KOPT-K1 (cell line): ENCODE data around the gene BMERB1.
"Not testable (repeated sequence)": the region's sequence is repeated elsewhere in the genome, so short reads cannot be mapped to it uniquely, and the experiment has no call there.

Experiments used
- H3K27ac ChIP-seq: fragments of 200-600 bp; sonication (generic); 2 replicates; pipeline ENCODE4 v1.5.1; 2016; ENCODE audit warnings: antibody characterized with exemption, mild to moderate bottlenecking, low read depth, low read length; ENCODE audit not compliant: poor library complexity, severe bottlenecking
- H3K36me3 ChIP-seq: fragments of 200-600 bp; sonication (generic); 2 replicates; pipeline ENCODE4 v1.5.1; 2017; ENCODE audit warnings: antibody characterized with exemption, mild to moderate bottlenecking, low read length, moderate library complexity; ENCODE audit not compliant: insufficient read depth
- H3K9me3 ChIP-seq: fragments of 200-600 bp; sonication (generic); 2 replicates; pipeline ENCODE4 v1.5.1; 2017; ENCODE audit warnings: antibody characterized with exemption, low read length, mild to moderate bottlenecking; ENCODE audit not compliant: insufficient read depth, poor library complexity, severe bottlenecking

The BMERB1 gene

GRCh38 chr16:15532825-15533224, 98.4 kb downstream of the BMERB1 start:
- H3K36me3 ChIP-seq = no peaks in the 10 kb centered on the region
- H3K27ac ChIP-seq = no peak overlapping the region
- H3K9me3 ChIP-seq = no peaks in the 10 kb centered on the region

DNA sequence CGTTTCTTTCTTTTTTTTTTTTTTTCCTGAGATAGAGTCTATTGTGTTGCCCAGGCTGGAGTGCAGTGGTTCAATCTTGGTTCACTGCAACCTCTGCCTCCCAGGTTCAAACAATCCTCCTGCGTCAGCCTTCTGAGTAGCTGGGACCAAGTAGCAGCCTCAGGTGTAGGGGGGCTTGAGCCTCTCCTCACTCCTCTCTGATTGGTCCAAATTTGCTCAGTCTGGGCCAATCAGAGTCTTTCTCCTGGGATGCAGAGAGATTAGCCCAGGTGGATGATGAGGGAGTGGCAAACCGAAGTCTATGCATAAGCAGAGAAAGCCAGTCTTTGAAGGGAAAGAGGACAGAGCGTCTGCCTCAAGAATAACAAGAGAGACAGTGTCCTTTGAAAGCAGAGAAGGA, 99.0 kb downstream of the BMERB1 start:
- Histone ChIP-seq H3K27ac (no peak overlapping the region), H3K36me3 (no peaks in the 10 kb centered on the region), H3K9me3 (no peaks in the 10 kb centered on the region)

DNA sequence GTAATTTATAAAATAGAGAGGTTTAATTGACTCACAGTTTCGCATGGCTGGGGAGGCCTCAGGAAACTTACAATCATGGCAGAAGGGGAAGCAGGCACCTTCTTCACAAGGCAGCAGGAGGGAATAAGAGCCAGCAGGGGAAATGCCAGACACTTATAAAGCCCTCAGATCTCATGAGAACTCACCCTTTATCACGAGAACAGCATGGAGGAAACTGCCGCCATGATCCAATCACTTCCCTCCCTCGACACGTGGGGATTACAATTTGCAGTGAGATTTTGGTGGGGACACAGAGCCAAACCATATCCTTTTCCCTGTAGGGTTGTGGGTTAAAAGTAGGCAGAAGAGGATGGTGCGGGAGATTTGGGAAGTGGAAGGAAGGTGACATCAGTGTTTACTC, 101.4 kb downstream of the BMERB1 start:
- Histone ChIP-seq H3K9me3 (no peaks in the 10 kb centered on the region), H3K36me3 (no peaks in the 10 kb centered on the region), H3K27ac (no peak overlapping the region)

DNA sequence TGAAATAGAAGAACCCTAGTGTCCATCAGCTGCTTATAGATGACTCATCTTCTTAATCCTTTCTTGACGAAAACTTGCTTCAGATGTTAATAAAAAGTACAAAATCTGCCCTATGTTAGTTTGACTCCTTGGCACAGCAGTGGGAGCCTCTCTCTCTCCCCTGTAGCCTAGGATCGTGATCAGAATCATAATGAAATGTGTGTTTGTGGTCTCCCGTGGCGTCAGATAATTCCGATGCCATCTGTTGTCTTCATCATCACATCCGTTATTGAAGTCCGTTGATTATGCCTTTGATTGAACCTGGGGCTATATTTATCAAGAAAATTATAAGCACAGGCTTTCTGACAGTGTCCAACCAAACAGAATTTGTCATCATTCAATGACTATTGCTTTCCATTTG, 102.5 kb downstream of the BMERB1 start:
- no peak overlapping the region for H3K27ac ChIP-seq
- no peaks in the 10 kb centered on the region for H3K36me3 ChIP-seq
- no peaks in the 10 kb centered on the region for H3K9me3 ChIP-seq

- H3K36me3 ChIP-seq = no peaks in the 10 kb centered on the region
- no peak overlapping the region for H3K27ac ChIP-seq
- peaks cover 11% of the 10 kb centered on the region for H3K9me3 ChIP-seq
Measured at GRCh38 chr16:15538507-15538906, 104.1 kb downstream of the BMERB1 start.

- H3K36me3 ChIP-seq = no peaks in the 10 kb centered on the region
- H3K27ac ChIP-seq = no peak overlapping the region
- H3K9me3 ChIP-seq = peaks cover 12% of the 10 kb centered on the region
Measured at GRCh38 chr16:15539197-15539596, 104.8 kb downstream of the BMERB1 start.

DNA sequence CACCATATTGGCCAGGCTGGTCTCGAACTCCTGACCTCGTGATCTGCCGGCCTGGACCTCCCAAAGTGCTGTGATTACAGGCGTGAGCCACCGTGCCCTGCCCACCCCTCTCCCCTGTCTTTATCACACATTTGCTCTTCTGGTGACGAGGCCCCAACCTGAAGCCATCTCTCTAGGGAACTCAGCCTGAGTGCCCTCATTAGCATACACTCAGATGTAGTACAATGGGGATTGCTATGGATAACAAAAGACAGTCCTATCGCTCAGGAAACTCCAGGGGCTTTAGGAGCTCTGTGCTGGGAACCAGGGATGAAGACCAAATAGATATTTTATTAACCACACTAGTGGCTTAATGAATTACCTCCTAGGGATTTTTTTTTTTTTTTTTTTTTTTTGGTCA, 107.9 kb downstream of the BMERB1 start:
- H3K36me3 ChIP-seq = no peaks in the 10 kb centered on the region
- peaks cover 12% of the 10 kb centered on the region for H3K9me3 ChIP-seq
- no peak overlapping the region for H3K27ac ChIP-seq

DNA sequence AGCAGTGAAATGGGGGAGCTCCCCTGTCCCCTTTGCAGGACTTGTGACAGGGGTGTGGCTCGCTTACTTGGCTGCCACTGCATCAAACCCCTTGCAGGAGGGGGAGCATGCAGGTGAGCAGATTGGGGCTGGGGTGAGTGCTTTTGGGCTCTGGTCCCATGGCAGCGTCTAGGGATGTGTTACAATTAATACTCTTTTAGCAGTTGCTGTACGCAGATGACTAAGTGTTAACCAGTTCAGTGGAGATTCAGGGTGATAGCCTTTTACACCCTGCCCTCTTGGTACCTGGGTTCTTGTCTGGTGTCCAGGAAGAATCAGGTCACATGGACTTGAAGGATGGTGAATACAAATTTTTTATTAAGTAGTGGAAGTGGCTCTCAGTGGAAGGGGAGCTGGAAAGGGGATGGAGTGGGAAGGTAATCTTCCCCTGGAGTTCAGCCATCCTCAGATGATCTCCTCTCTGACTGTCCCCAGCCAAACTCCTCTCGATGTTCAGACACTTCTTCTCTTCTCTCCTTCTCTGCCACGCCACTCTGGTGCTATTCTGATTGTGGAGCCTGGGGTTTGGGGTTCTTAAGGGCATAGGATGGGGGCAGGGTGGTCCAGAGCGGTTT, 108.5 kb downstream of the BMERB1 start:
- H3K36me3 ChIP-seq = no peaks in the 10 kb centered on the region
- no peak overlapping the region for H3K27ac ChIP-seq
- H3K9me3 ChIP-seq = peaks cover 12% of the 10 kb centered on the region

GRCh38 chr16:15544405-15544804, 110.0 kb downstream of the BMERB1 start:
- no peak overlapping the region for H3K27ac ChIP-seq
- H3K9me3 ChIP-seq = peaks cover 12% of the 10 kb centered on the region
- no peaks in the 10 kb centered on the region for H3K36me3 ChIP-seq

DNA sequence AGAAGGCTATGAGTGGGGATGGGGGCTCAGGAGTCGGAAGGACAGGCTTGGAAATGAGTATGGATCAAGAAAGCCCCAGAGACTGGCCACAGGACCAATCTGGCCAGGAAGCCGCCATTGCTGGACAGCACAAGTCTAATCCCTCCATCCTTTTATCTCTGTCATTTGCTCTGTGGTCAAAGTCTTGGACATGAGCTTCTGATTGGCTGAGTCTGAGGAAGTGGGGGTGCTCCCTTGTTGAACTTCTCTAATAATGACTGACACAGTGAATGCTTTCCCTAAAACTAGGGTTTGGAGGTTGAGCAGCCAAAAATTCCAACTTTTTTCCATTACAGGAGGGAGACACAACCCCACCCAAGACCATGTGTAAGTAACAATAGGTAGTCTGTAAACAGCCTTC, 111.2 kb downstream of the BMERB1 start:
- Histone ChIP-seq H3K9me3 (peaks cover 12% of the 10 kb centered on the region), H3K36me3 (no peaks in the 10 kb centered on the region), H3K27ac (no peak overlapping the region)

- H3K36me3 ChIP-seq, H3K27ac ChIP-seq: not testable (repeated sequence)
- peaks cover 12% of the 10 kb centered on the region for H3K9me3 ChIP-seq
Measured at GRCh38 chr16:15547072-15547767, 112.8 kb downstream of the BMERB1 start.

GRCh38 chr16:15547768-15548096, 113.3 kb downstream of the BMERB1 start:
- H3K36me3 ChIP-seq = no peaks in the 10 kb centered on the region
- H3K27ac ChIP-seq = no peak overlapping the region

DNA sequence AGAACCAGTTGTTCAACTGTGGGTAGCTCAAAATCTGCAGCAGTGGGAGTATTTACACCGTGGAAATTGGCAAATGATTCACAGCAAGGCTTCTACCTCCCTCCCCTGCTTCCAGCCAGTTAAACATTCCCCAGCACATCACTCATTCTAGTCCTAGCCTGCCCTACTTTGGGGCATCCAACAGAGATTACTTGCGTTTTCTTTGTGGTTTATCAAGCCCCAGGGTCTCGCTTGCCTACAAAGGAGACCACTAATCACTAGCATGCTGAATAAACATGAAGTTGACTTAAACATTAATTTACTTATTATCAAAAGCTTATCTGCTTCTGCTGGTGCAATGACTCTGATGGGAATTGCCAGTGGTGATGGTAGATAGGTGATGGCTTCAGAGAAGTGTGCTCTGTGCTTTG, 114.1 kb downstream of the BMERB1 start:
- Histone ChIP-seq H3K27ac (no peak overlapping the region), H3K9me3 (peaks cover 1% of the 10 kb centered on the region), H3K36me3 (no peaks in the 10 kb centered on the region)

More at GRCh38 chr16:15547768-15548096, 113.3 kb downstream of the BMERB1 start:
- peaks cover 9% of the 10 kb centered on the region for H3K9me3 ChIP-seq

DNA sequence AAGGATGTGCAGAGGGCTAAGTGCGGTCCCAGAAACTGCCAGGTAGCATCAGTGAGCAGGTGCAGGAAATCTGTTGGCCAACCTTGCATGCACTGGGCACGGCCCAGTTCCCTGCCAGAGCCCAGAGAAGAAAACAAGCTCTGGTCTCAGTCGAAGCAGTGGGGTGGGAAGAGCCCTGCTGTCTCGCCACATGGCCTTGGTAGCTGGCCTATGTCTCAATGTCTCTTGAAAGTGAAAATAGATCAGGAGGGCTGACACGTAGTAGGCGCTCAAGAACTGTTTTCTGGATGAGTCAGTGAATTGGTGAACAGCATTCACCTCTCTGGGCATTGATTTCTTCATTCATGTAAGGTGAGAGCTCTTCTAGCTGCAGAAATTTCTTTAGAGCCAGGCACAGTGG, 118.1 kb downstream of the BMERB1 start:
- Histone ChIP-seq H3K36me3 (no peaks in the 10 kb centered on the region), H3K9me3 (no peaks in the 10 kb centered on the region), H3K27ac (no peak overlapping the region)

DNA sequence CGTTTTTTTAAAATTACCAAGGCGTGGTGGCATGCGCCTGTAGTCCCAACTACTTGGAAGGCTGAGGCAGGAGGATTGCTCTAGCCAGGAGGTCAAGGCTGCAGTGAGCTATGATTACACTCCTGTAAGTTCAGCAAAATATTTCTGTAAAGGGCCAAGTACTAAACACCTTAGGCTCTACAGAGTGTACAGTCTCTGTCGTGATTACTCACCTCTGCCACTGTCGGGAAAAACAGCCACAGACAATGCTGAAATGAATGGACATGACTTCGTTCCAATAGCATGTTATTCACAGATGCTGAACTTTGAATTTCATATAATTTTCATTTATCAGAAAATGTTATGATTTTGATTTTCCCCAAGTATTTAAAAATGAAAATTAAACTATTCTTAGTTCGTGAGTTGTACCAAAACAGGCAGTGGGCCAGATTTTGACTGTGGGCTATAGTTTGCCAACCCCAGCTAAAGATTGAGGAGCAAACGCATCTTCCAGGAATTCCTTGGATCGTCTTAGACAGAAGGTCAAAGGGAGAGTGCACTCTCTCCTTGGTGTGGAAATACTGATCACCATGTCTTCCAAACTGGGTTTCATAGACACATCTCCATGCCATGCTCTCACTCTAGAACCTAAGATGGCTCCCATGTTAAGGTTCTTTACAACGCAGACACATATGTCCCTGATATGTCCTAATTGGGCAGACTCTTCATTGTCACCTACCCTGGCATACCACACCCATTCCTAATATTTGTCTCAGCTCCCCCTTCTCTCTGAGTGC, 119.1 kb downstream of the BMERB1 start:
- Histone ChIP-seq H3K36me3 (no peaks in the 10 kb centered on the region), H3K27ac (no peak overlapping the region), H3K9me3 (no peaks in the 10 kb centered on the region)
